HepG2 (cell line): ENCODE results near the gene TMEM8B. TPM values are rescaled to one million over a fixed set of nuclear protein-coding genes. Genes with fewer than 3 reads are reported as not detected.

ENCODE experiments used
- CEBPB ChIP-seq: IDR thresholded peaks from 2 replicates; pipeline ENCODE4 v1.6.1; 2011; ENCODE audit warnings: low read depth, low read length, improper control_type of control experiment, borderline replicate concordance
- HDAC6 ChIP-seq: fragments of 200-600 bp; sonication (generic); IDR thresholded peaks from 2 replicates; pipeline ENCODE4 v1.7.0; 2017; ENCODE audit warnings: mild to moderate bottlenecking, antibody characterized with exemption, low read length, low read depth
- IRF9 ChIP-seq: sonication (generic); formaldehyde crosslinking; IDR thresholded peaks from 2 replicates; pipeline ENCODE4 v1.8.0; 2022; ENCODE audit warnings: missing genetic modification reagents, mild to moderate bottlenecking, borderline replicate concordance
- MAFG ChIP-seq: sonication (generic); formaldehyde crosslinking; IDR thresholded peaks from 2 replicates; pipeline ENCODE4 v1.5.1; 2020; ENCODE audit warnings: mild to moderate bottlenecking, missing genetic modification reagents
- MZF1 ChIP-seq: sonication (generic); formaldehyde crosslinking; IDR thresholded peaks from 2 replicates; pipeline ENCODE4 v1.8.1; 2023; ENCODE audit warnings: mild to moderate bottlenecking, missing genetic modification reagents, borderline replicate concordance
- PHF8 ChIP-seq: sonication (generic); formaldehyde crosslinking; IDR thresholded peaks from 2 replicates; pipeline ENCODE4 v1.5.0; 2020; ENCODE audit warnings: missing genetic modification reagents
- RFXANK ChIP-seq: IDR thresholded peaks from 2 replicates; pipeline ENCODE4 v1.6.1; 2016
- SALL2 ChIP-seq: sonication (generic); formaldehyde crosslinking; IDR thresholded peaks from 2 replicates; pipeline ENCODE4 v1.8.1; 2023; ENCODE audit warnings: mild to moderate bottlenecking, missing genetic modification reagents, inconsistent platforms
- SMAD3 ChIP-seq: sonication (generic); formaldehyde crosslinking; IDR thresholded peaks from 2 replicates; pipeline ENCODE4 v1.4.0; 2020; ENCODE audit warnings: missing genetic modification reagents
- SOX5 ChIP-seq: IDR thresholded peaks from 2 replicates; pipeline ENCODE4 v1.6.1; 2016; ENCODE audit warnings: borderline replicate concordance
- USF2 ChIP-seq, 2 experiments: sonication (generic) in 1 of 2; formaldehyde crosslinking in 1 of 2; IDR thresholded peaks; 2 replicates each; pipeline versions ENCODE4 v1.5.1 to v1.6.1; 2011 to 2020; ENCODE audit warnings: borderline replicate concordance in 1 of 2, low read depth in 1 of 2, low read length in 1 of 2, mild to moderate bottlenecking in 1 of 2, missing genetic modification reagents in 1 of 2, moderate library complexity in 1 of 2
- XBP1 ChIP-seq: sonication (generic); formaldehyde crosslinking; IDR thresholded peaks from 2 replicates; pipeline ENCODE4 v1.5.0; 2020; ENCODE audit warnings: missing genetic modification reagents
- XRCC5 ChIP-seq: fragments of 200-400 bp; formaldehyde crosslinking; optimal IDR thresholded peaks from 2 replicates; pipeline ENCODE3; 2017; ENCODE audit warnings: mild to moderate bottlenecking, low read length
- ZNF33A ChIP-seq: sonication (generic); formaldehyde crosslinking; IDR thresholded peaks from 2 replicates; pipeline ENCODE4 v1.5.1; 2020; ENCODE audit warnings: missing genetic modification reagents, mild to moderate bottlenecking, moderate library complexity, borderline replicate concordance
- ZNF558 ChIP-seq: sonication (generic); formaldehyde crosslinking; IDR thresholded peaks from 2 replicates; pipeline ENCODE4 v1.9.0; 2022; ENCODE audit warnings: mild to moderate bottlenecking, missing genetic modification reagents, borderline replicate concordance
- ZNF652 ChIP-seq: IDR thresholded peaks from 2 replicates; pipeline ENCODE4 v1.6.1; 2016; ENCODE audit warnings: low read depth, borderline replicate concordance
- ZNF724P ChIP-seq: sonication (generic); formaldehyde crosslinking; IDR thresholded peaks from 2 replicates; pipeline ENCODE4 v1.8.0; 2022; ENCODE audit warnings: missing genetic modification reagents, borderline replicate concordance
- ZNF792 ChIP-seq: IDR thresholded peaks from 2 replicates; pipeline ENCODE4 v1.6.1; 2016
- polyA plus RNA-seq, 8 experiments: library from polyadenylated mRNA; depleted of rRNA in 3 of 8; stranded (reverse) in 7 of 8; unstranded in 1 of 8; fragments of >200 nt; fragmentation: Illumina TruSeq in 4 of 8; extraction: Trizol in 4 of 8; gene quantifications; 2 replicates each; pipeline versions ENCODE4 v1.2.1 to v1.2.3, GENCODE V29; 2011 to 2016; ENCODE audit warnings: low read depth in 4 of 8, missing spikeins in 1 of 8, mixed read lengths in 1 of 8; ENCODE audit not compliant: insufficient read depth in 1 of 8
- total RNA-seq, 5 experiments: library from RNA; depleted of rRNA; stranded (reverse); fragments of >200 nt; fragmentation: Illumina TruSeq; extraction: Trizol; gene quantifications; 2 replicates each; pipeline ENCODE4 v1.2.3, GENCODE V29; 2016; ENCODE audit warnings: low read depth in 1 of 5
- TF ChIP-seq, protein P1 (sequence below): sonication (generic); formaldehyde crosslinking; IDR thresholded peaks from 2 replicates; pipeline ENCODE4 v1.5.1; 2020; ENCODE audit warnings: mild to moderate bottlenecking, missing genetic modification reagents, borderline replicate concordance
- TF ChIP-seq, protein P2 (sequence below): sonication (generic); formaldehyde crosslinking; IDR thresholded peaks from 2 replicates; pipeline ENCODE4 v1.8.1; 2023; ENCODE audit warnings: mild to moderate bottlenecking, inconsistent platforms, moderate library complexity, missing genetic modification reagents, borderline replicate concordance

TMEM8B gene
- total and polyA plus RNA-seq, 2 of the 13 experiments (the other 11 are each of a cell fraction or from before 2014, with no cell fraction given) = 2.1 to 2.7 TPM

DNA sequence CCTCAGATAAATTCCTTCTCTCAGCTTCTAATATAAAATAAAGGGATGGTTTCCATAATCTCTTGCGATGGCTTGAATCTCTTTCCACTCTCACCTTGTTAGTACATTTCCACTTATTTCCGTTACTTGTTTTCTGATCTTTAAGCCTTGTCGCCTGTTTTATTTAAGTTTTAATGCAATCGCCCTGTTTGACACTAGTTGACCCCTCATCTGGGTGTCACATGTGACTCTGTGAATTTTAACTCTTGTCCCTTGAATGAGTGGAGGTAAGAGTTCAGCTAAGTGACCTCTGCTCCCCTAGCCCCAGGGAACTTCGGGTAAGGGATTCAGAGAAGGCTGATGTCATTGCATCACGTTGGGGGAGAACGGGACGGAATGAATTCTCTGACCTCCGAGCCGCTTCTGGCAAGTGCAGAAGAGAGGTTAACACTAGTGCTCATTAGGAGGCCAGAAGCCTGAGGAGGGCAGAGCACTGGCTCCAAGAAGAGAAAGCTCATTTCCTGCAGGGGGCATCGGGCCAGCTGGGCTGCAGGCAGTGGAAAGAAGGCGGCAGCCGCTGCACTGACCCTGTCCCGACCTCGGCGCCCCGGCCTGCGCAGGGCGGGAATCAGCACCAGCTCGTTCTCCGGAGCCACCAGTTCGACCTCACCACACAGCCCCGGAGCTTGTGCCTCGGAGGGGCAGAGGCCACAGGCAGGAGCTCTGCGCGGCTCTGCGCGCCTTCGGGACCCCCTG, 14.8 kb upstream of the TMEM8B start (continued):
- TF ChIP-seq ZNF33A (CRISPR knock-in tag) = no peak
- TF ChIP-seq ZNF792 (CRISPR knock-in tag) = peak; percentile 85
- TF ChIP-seq ZNF724P = peak; percentile 54; the same call in 1 of the 2 replicates
- no peak for TF ChIP-seq XBP1 (CRISPR knock-in tag)
- TF ChIP-seq ZNF652 (CRISPR knock-in tag) = peak; percentile 74
- peak; percentile 59; the same call in 1 of the 2 replicates for TF ChIP-seq PHF8 (CRISPR knock-in tag)
- peak; percentile 36 for TF ChIP-seq SOX5
- peak; percentile 27 for TF ChIP-seq XRCC5
- peak; percentile 27; the same call in 1 of the 2 replicates for TF ChIP-seq SMAD3 (CRISPR knock-in tag)
- no peak for TF ChIP-seq HDAC6
- no peak for TF ChIP-seq USF2 (IDR thresholded peaks at IDR 0.05; ENCODE audit: low read depth, low read length)
- TF ChIP-seq USF2 (CRISPR knock-in tag; IDR thresholded peaks at IDR 0.05; ENCODE audit: borderline replicate concordance) = peak; percentile 53; the same call in 1 of the 2 replicates
- TF ChIP-seq CEBPB = peak; percentile 83; the same call in 1 of the 2 replicates
- TF ChIP-seq, protein P1, sequence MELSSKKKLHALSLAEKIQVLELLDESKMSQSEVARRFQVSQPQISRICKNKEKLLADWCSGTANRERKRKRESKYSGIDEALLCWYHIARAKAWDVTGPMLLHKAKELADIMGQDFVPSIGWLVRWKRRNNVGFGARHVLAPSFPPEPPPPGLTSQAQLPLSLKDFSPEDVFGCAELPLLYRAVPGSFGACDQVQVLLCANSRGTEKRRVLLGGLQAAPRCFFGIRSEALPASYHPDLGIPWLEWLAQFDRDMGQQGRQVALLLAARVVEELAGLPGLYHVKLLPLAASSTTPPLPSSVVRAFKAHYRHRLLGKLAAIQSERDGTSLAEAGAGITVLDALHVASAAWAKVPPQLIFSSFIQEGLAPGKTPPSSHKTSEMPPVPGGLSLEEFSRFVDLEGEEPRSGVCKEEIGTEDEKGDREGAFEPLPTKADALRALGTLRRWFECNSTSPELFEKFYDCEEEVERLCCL = 0 out of 2 replicates have a peak, but pooled peaks have one; percentile 54
- TF ChIP-seq ZNF558 (CRISPR knock-in tag) = peak; percentile 12; the same call in 1 of the 2 replicates
- TF ChIP-seq IRF9 = 0 out of 2 replicates have a peak, but pooled peaks have one; percentile 82
- peak; percentile 72; the same call in 1 of the 2 replicates for TF ChIP-seq SALL2 (CRISPR knock-in tag)
- TF ChIP-seq, protein P2, sequence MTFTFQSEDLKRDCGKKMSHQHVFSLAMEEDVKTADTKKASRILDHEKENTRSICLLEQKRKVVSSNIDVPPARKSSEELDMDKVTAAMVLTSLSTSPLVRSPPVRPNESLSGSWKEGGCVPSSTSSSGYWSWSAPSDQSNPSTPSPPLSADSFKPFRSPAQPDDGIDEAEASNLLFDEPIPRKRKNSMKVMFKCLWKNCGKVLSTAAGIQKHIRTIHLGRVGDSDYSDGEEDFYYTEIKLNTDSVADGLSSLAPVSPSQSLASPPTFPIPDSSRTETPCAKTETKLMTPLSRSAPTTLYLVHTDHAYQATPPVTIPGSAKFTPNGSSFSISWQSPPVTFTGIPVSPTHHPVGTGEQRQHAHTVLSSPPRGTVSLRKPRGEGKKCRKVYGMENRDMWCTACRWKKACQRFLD (CRISPR knock-in tag) = peak; percentile 47; the same call in 1 of the 2 replicates
- no peak for TF ChIP-seq MAFG (CRISPR knock-in tag)
- 0 out of 2 replicates have a peak, but pooled peaks have one; percentile 48 for TF ChIP-seq MZF1 (CRISPR knock-in tag)
- TF ChIP-seq RFXANK (CRISPR knock-in tag) = peak; percentile 19; the same call in 1 of the 2 replicates
